ENCODE results near the gene MS4A15.

Gene MS4A15

GRCh38 chr11:60741421-60741820 is 15.2 kb upstream of the MS4A15 start:
- TF ChIP-seq ZNF70 (CRISPR knock-in tag; IDR thresholded peaks at IDR 0.05) (no peak), ARNTL (CRISPR knock-in tag; IDR thresholded peaks at IDR 0.05; ENCODE audit: borderline replicate concordance, low read depth) (no peak), ZNF8 (CRISPR knock-in tag; IDR thresholded peaks at IDR 0.05) (no peak), OSR1 (CRISPR knock-in tag; IDR thresholded peaks at IDR 0.05) (no peak), ISL1 (CRISPR knock-in tag; IDR thresholded peaks at IDR 0.05) (no peak), CREB5 (CRISPR knock-in tag; IDR thresholded peaks at IDR 0.05; ENCODE audit: low read depth) (no peak), ZFP3 (CRISPR knock-in tag; IDR thresholded peaks at IDR 0.05) (no peak)
- TF ChIP-seq, protein P1, sequence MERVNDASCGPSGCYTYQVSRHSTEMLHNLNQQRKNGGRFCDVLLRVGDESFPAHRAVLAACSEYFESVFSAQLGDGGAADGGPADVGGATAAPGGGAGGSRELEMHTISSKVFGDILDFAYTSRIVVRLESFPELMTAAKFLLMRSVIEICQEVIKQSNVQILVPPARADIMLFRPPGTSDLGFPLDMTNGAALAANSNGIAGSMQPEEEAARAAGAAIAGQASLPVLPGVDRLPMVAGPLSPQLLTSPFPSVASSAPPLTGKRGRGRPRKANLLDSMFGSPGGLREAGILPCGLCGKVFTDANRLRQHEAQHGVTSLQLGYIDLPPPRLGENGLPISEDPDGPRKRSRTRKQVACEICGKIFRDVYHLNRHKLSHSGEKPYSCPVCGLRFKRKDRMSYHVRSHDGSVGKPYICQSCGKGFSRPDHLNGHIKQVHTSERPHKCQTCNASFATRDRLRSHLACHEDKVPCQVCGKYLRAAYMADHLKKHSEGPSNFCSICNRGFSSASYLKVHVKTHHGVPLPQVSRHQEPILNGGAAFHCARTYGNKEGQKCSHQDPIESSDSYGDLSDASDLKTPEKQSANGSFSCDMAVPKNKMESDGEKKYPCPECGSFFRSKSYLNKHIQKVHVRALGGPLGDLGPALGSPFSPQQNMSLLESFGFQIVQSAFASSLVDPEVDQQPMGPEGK (CRISPR knock-in tag; IDR thresholded peaks at IDR 0.05; ENCODE audit: borderline replicate concordance): no peak
- no peak for ATAC-seq

GRCh38 chr11:60743058-60743457 is 13.6 kb upstream of the MS4A15 start:
- no peak for ATAC-seq
- TF ChIP-seq, protein P2, sequence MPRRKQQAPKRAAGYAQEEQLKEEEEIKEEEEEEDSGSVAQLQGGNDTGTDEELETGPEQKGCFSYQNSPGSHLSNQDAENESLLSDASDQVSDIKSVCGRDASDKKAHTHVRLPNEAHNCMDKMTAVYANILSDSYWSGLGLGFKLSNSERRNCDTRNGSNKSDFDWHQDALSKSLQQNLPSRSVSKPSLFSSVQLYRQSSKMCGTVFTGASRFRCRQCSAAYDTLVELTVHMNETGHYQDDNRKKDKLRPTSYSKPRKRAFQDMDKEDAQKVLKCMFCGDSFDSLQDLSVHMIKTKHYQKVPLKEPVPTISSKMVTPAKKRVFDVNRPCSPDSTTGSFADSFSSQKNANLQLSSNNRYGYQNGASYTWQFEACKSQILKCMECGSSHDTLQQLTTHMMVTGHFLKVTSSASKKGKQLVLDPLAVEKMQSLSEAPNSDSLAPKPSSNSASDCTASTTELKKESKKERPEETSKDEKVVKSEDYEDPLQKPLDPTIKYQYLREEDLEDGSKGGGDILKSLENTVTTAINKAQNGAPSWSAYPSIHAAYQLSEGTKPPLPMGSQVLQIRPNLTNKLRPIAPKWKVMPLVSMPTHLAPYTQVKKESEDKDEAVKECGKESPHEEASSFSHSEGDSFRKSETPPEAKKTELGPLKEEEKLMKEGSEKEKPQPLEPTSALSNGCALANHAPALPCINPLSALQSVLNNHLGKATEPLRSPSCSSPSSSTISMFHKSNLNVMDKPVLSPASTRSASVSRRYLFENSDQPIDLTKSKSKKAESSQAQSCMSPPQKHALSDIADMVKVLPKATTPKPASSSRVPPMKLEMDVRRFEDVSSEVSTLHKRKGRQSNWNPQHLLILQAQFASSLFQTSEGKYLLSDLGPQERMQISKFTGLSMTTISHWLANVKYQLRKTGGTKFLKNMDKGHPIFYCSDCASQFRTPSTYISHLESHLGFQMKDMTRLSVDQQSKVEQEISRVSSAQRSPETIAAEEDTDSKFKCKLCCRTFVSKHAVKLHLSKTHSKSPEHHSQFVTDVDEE (CRISPR knock-in tag; IDR thresholded peaks at IDR 0.05): no peak
- no peak for TF ChIP-seq OSR1 (CRISPR knock-in tag; IDR thresholded peaks at IDR 0.05)
- no peak for TF ChIP-seq ZNF8 (CRISPR knock-in tag; IDR thresholded peaks at IDR 0.05)
- no peak for TF ChIP-seq POU6F1 (CRISPR knock-in tag; IDR thresholded peaks at IDR 0.05; ENCODE audit: borderline replicate concordance, low read depth)
- no peak for TF ChIP-seq CSDC2 (CRISPR knock-in tag; IDR thresholded peaks at IDR 0.05)
- no peak for TF ChIP-seq ZNF565 (CRISPR knock-in tag; conservative IDR thresholded peaks at IDR 0.05; ENCODE audit: low read depth)
- no peak for TF ChIP-seq ARNTL (CRISPR knock-in tag; IDR thresholded peaks at IDR 0.05; ENCODE audit: borderline replicate concordance, low read depth)
- TF ChIP-seq RARB (CRISPR knock-in tag; IDR thresholded peaks at IDR 0.05): no peak
- TF ChIP-seq, protein P3, sequence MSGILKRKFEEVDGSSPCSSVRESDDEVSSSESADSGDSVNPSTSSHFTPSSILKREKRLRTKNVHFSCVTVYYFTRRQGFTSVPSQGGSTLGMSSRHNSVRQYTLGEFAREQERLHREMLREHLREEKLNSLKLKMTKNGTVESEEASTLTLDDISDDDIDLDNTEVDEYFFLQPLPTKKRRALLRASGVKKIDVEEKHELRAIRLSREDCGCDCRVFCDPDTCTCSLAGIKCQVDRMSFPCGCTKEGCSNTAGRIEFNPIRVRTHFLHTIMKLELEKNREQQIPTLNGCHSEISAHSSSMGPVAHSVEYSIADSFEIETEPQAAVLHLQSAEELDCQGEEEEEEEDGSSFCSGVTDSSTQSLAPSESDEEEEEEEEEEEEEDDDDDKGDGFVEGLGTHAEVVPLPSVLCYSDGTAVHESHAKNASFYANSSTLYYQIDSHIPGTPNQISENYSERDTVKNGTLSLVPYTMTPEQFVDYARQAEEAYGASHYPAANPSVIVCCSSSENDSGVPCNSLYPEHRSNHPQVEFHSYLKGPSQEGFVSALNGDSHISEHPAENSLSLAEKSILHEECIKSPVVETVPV (CRISPR knock-in tag; IDR thresholded peaks at IDR 0.05): no peak
- TF ChIP-seq ZFP3 (CRISPR knock-in tag; IDR thresholded peaks at IDR 0.05): no peak
- TF ChIP-seq ZFP30 (CRISPR knock-in tag; IDR thresholded peaks at IDR 0.05): no peak
- no peak for TF ChIP-seq ZNF70 (CRISPR knock-in tag; IDR thresholded peaks at IDR 0.05)
- no peak for TF ChIP-seq ESRRG (CRISPR knock-in tag; IDR thresholded peaks at IDR 0.05)
- TF ChIP-seq TCF4 (CRISPR knock-in tag; IDR thresholded peaks at IDR 0.05; ENCODE audit: borderline replicate concordance): no peak
- TF ChIP-seq ISL1 (CRISPR knock-in tag; IDR thresholded peaks at IDR 0.05): no peak
- TF ChIP-seq TOX (CRISPR knock-in tag; IDR thresholded peaks at IDR 0.05; ENCODE audit: borderline replicate concordance): no peak
- TF ChIP-seq CREB5 (CRISPR knock-in tag; IDR thresholded peaks at IDR 0.05; ENCODE audit: low read depth): no peak
- no peak for TF ChIP-seq PPARA (CRISPR knock-in tag; IDR thresholded peaks at IDR 0.05; ENCODE audit: borderline replicate concordance)

GRCh38 chr11:60744114-60744513 is 12.6 kb upstream of the MS4A15 start:
- no peak for TF ChIP-seq TCF4 (CRISPR knock-in tag; IDR thresholded peaks at IDR 0.05; ENCODE audit: borderline replicate concordance)
- TF ChIP-seq, protein P3 (CRISPR knock-in tag; IDR thresholded peaks at IDR 0.05): no peak
- TF ChIP-seq OSR1 (CRISPR knock-in tag; IDR thresholded peaks at IDR 0.05): no peak
- no peak for TF ChIP-seq ZFP3 (CRISPR knock-in tag; IDR thresholded peaks at IDR 0.05)
- TF ChIP-seq TOX (CRISPR knock-in tag; IDR thresholded peaks at IDR 0.05; ENCODE audit: borderline replicate concordance): no peak
- no peak for TF ChIP-seq RARB (CRISPR knock-in tag; IDR thresholded peaks at IDR 0.05)
- ATAC-seq: no peak
